Psoas muscle (tissue), 8 donors: ENCODE data around the gene PYHIN1. TPM values are rescaled to one million over a fixed set of nuclear protein-coding genes. Genes with fewer than 3 reads are reported as not detected.
A peak's percentile ranks its signal among the peaks of the same experiment; 100 is the strongest.

Experiments used
- ATAC-seq, 4 donors: fragments of 200-7000 bp; cut with Tn5 transposase; one replicate each; pipeline ENCODE4 v1.9.1; 2020; ENCODE audit warnings: moderate library complexity in 3 of 4, mild to moderate bottlenecking in 2 of 4
- DNase-seq, 2 donors: peaks; one replicate each; pipeline ENCODE4 v3.0.0-alpha.2; 2020
- H3K27ac ChIP-seq: fragments of 200-600 bp; one replicate; pipeline ENCODE4 v1.8.0; 2022
- H3K27me3 ChIP-seq, 3 donors: fragments of 200-600 bp in 1 of 3; one replicate each; pipeline versions ENCODE4 v1.6.1 to v1.8.0; 2013 to 2022; ENCODE audit warnings: low read length in 2 of 3, mild to moderate bottlenecking in 2 of 3, moderate library complexity in 1 of 3; ENCODE audit not compliant: insufficient read depth in 3 of 3
- H3K36me3 ChIP-seq, 2 donors: fragments of 200-600 bp in 1 of 2; one replicate each; pipeline versions ENCODE4 v1.6.1 to v1.8.0; 2013 to 2022; ENCODE audit warnings: low read depth in 1 of 2, mild to moderate bottlenecking in 1 of 2, moderate library complexity in 1 of 2; ENCODE audit not compliant: insufficient read depth in 1 of 2
- H3K4me1 ChIP-seq: fragments of 200-600 bp; one replicate; pipeline ENCODE4 v1.8.0; 2022
- H3K4me3 ChIP-seq: fragments of 200-600 bp; one replicate; pipeline ENCODE4 v1.8.0; 2022; ENCODE audit warnings: mild to moderate bottlenecking
- H3K9me3 ChIP-seq: fragments of 200-600 bp; one replicate; pipeline ENCODE4 v1.8.0; 2022
- CTCF ChIP-seq: fragments of 200-600 bp; IDR thresholded peaks from one replicate; pipeline ENCODE4 v1.8.0; 2022; ENCODE audit warnings: antibody characterized with exemption
- WGBS, 3 donors: extraction: QIAGEN DNeasy Blood & Tissue Kit; methylation state at CpG; one replicate each; pipeline versions ENCODE4 v1.1.6 to v1.1.7; 2013; 5-methylcytosine and 5-hydroxymethylcytosine counted together
- intact Hi-C, 2 donors: fragments of 100-400 bp; cut with DNase I; formaldehyde crosslinking; loops; one replicate each; pipeline versions ENCODE4 v1.11.0 to v1.14.2; 2022
- polyA plus RNA-seq, 3 donors: library from polyadenylated mRNA; stranded (reverse); fragments of 200-250 nt; gene quantifications; one replicate each; pipeline ENCODE4 v1.2.3, GENCODE V29; 2013
- total RNA-seq, 4 donors: library from RNA; stranded (reverse); fragmentation: NEBNext Ultra II Directional in 2 of 4; extraction: Animal tissue kit (Norgen Biotek cat#: 25700) in 2 of 4; gene quantifications; one replicate each; pipeline versions ENCODE4 v1.2.1 to v1.2.4, GENCODE V29; 2021 to 2023
- donor health status: healthy with polysubstance abuse.
- donor health status: DM: no; HTN: no; CAD: no; lungs with moderate emphysema.
- donor health status: Bipolar disorder and iron deficiency.
- donor health status: healthy.
- donor health status: DM: yes; HTN: yes; CAD: no.
- donor health status: DM: no; HTN: no; CAD: no.
- donor health status: DM: no; HTN: no; CAD: no.
- donor health status: DM: yes; HTN: yes; CAD: no.

The PYHIN1 gene
- total and polyA plus RNA-seq, 7 donors, result 0.04 to 0.32 (median 0.21) TPM; not detected in 2

DNA sequence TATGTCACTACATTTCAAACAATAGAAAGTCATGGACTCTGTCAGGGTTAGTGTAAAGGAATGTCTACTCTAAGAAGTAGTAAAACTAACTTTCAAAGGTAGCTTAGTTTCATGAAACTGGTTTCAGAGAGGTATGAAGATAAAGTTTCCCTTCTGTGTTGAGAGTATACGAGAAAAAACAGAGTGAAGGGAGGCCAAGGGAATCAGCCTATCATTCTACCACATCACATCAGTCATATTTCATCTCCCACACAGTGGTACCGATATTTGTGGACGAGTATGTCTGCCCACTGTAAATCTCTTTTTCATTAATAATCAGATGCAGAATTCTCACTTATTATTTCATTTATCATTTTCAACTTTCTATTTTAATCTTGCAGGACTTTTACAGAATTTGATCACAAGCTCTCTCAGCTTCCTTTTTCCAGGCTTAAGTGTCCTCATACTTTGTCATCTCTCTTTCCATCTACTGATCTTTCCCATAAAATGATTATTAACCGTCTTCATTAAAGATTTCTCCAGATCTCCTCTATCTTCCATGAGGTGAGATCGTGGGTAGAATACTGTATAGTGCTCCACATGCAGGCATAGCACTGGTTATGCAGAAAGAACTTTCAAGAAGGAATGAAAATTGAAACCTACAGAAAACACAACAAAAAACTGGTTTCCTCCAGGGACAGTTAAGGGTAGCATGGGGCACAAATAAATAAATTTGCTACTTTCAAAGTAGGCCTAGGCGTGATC is 66.9 kb downstream of the PYHIN1 start:
- H3K4me1 ChIP-seq, result peaks cover 4% of the 10 kb centered on the region
- ATAC-seq (peak in 1 of 4 donors; percentile 5), DNase-seq (no peak)
- H3K36me3 ChIP-seq, result no peaks in the 10 kb centered on the region
- H3K4me3 ChIP-seq, result peak overlapping the region; percentile 61
- WGBS, 3 donors, result 37 to 44% (median 40%) methylated on average over 6 of the region's 6 CpGs
- TF ChIP-seq CTCF, result no peak
- no peaks in the 10 kb centered on the region for H3K9me3 ChIP-seq
- intact Hi-C loops, result loop anchor here (2.0 to 5.0 kb wide), 3 partner anchors 491 to 793 kb away; no protein-coding TSS in a partner anchor
- H3K27me3 ChIP-seq, result no peaks in the 10 kb centered on the region
- no peak overlapping the region for H3K27ac ChIP-seq

- peaks cover 4% of the 10 kb centered on the region for H3K4me1 ChIP-seq
- ATAC-seq, result peak; percentile 53 to 77 (median 61)
- intact Hi-C loops, result loop anchor here (2.0 to 5.0 kb wide), 3 partner anchors 491 to 794 kb away; no protein-coding TSS in a partner anchor
- no peaks in the 10 kb centered on the region for H3K27me3 ChIP-seq
- peak overlapping the region; percentile 61 for H3K4me3 ChIP-seq
- peak; percentile 89 for TF ChIP-seq CTCF
- no peaks in the 10 kb centered on the region for H3K9me3 ChIP-seq
- peak overlapping the region; percentile 81 for H3K27ac ChIP-seq
- H3K36me3 ChIP-seq, result no peaks in the 10 kb centered on the region
- 4 to 8% (median 7%) methylated on average over 13 of the region's 13 CpGs for WGBS, 3 donors
- DNase-seq, result peak; percentile 60 to 72
These were observed 67.4 kb downstream of the PYHIN1 start for GRCh38 chr1:158998781-158999161.

DNA sequence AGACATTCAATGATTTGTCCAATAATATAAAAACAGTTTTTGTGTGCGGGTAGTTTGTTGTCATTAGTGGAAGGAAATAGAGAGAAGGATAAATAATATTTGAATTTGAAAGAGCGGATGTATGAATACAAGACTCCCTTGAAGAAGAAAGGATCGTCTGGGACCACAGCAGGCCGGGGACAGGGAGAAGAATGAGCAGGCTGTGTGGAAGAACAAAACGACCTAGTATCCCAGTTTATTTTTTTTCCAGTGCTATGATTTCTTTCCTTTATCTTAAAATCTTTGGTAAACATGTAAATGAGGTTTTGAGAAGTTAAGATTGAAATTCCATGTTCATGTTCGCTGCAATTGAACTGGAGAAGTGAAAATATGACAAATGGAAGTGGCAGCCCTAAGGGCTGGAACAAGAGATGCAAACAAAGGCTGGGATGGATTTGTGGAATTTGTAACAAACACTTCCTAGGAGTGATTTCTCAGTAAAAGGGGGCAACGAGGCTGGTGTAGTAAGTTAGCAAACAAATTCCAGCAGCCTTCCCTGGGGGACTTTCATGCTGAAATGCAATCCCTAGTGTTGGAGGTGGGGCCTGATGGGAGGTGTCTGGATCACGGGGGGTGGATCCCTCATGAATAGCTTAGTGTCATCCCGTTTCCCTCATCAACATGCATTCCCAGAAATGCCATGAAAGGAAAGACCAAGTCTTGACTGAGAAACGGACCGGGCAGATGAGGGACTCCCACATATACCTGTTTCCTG is 68.1 kb downstream of the PYHIN1 start:
- TF ChIP-seq CTCF, result no peak
- ATAC-seq, result peak; percentile 76 to 91 (median 86)
- intact Hi-C loops, result loop anchor here (2.0 to 5.0 kb wide), 3 partner anchors 492 to 795 kb away; no protein-coding TSS in a partner anchor

DNA sequence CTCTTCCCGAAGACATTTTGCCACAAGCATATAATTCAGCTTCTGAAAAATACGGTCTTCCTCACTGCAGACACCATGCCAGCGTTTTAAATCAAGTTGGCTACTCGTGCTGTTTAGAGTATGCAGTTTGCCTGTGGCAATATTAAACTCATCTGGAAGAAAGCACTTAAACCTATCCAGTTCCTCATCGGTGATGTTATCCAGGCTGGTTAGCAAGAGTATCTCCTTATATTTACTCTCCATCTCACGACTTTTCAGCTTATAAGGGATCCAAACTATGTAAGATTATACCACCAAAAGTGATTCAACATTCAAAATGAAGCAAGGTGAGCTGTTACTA is 68.7 kb downstream of the PYHIN1 start:
- H3K27me3 ChIP-seq, result no peaks in the 10 kb centered on the region
- peak overlapping the region; percentile 61 for H3K4me3 ChIP-seq
- no peak for TF ChIP-seq CTCF
- peak overlapping the region; percentile 81 for H3K27ac ChIP-seq
- peaks cover 4% of the 10 kb centered on the region for H3K4me1 ChIP-seq
- H3K36me3 ChIP-seq, result no peaks in the 10 kb centered on the region
- ATAC-seq (peak in 3 of 4 donors; percentile 10 to 31 (median 25)), DNase-seq (no peak)
- H3K9me3 ChIP-seq, result no peaks in the 10 kb centered on the region
- intact Hi-C loops, result no loop called here
- WGBS, 3 donors, result 3 to 6% (median 5%) methylated on average over 6 of the region's 6 CpGs

More for the DNA sequence above, 68.1 kb downstream of the PYHIN1 start:
- peak; percentile 75 to 84 for DNase-seq
- Histone ChIP-seq H3K27ac (peak overlapping the region; percentile 81), H3K36me3 (no peaks in the 10 kb centered on the region), H3K4me3 (peak overlapping the region; percentile 61), H3K27me3 (no peaks in the 10 kb centered on the region), H3K9me3 (no peaks in the 10 kb centered on the region), H3K4me1 (peaks cover 4% of the 10 kb centered on the region)
- WGBS, 3 donors, result 5 to 7% (median 7%) methylated on average over 11 of the region's 11 CpGs
